Measurements from ENCODE around the gene ULK1.

ULK1 gene

DNA sequence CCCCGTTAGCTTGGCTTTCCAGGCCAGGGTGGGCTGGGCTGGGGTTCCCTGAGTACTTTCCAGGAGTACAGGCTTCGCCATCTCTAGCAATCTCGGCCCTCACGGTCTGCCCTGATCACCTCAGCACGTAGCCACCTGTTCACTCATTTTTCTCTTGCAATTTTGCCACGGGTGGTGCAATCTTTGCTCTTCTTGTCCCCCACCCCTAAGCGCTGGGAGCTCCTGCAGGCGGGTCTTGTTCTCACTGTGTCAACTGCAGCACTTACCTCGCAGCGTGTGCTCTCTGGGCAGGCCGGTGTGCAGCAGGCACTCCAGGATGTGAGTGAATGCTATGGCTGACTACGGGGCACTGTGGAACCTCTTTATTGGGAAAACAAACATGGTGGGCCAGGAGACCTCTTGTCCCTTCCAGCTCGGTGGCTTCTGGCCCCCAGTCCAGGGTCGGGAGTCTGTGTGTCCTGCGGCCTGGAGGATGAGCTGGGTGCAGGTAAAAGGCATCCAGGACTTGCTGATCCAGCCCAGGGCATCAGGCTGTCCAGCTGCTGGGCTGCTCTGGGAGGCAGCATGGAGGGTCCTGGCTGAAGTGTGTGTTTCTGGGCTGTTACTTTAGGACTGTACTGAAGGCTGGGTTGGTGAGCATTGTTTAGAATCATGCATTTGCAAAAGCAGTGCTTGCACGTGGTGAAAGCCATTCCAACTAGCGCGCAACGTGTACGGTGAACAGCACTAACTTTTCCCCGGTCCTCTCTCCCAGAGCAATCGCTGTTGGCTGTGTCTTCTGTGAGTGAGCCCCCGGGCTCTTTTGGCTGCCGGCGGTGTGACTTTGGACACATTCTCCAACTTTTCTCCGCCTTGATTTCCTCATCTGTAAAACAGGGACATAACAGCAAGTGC, 1.5 kb upstream of the ULK1 start:
- DNase-seq (ENCODE audit: low read depth): no peak

DNA sequence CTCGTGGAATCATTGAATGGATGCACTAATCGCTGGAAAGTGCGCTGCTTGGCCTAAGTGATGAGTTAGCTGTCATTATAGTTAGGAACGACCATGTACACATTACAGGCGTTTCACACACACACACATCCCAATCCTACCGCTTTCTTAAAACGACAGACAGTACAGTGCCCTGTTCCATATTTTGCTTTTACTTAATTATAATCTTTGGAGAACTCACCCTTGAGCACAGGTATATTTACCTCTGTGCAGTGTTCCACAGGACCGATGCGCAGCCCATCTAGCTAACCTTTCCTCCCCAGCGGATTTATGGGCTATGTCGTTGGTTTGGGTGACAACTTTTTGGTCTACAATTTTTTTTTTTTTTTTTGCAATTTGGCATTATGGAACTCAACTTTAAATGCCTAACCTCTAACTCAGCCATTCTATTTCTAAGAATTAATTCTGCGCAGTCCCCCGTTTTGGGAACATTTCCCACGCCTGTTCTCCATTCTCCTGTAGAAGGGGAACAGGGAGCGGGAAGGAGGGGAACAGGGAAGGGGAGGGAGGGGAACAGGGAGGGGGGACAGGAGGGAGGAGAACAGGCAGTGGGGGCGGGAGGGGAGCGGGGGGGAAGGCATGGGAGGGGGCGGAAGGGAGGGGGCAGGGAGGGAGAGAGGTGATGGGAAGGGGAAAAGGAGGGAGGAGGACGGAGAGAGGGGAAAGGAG, 663 bp upstream of the ULK1 start:
- no peak for DNase-seq (ENCODE audit: low read depth)

DNA sequence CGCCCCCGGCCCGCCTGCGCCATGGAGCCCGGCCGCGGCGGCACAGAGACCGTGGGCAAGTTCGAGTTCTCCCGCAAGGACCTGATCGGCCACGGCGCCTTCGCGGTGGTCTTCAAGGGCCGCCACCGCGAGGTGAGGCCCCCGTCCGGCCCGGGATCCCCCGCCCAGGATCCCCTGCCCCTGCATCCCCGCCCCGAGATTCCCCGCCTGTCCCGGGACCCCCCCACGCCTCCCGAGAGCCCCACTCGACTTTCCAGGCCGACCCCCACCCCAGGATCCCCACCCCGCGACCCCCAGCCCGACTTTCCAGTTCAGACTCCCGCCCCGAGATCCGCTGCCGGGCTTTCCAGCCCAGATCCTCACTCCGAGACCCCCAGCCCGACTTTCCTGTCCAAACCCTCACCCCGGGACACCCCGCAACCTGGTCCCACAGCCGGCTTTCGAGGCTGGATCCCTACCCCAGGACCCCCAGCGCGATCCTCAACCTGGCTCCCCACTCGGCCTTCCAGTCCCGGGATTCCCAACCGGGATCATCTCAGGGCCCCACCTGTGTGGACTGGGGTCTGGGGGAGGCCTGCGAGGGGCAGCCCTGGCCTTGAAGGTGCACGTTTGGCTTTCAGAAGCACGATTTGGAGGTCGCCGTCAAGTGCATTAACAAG, 688 bp downstream of the ULK1 start:
- no peak for DNase-seq (ENCODE audit: low read depth)

DNA sequence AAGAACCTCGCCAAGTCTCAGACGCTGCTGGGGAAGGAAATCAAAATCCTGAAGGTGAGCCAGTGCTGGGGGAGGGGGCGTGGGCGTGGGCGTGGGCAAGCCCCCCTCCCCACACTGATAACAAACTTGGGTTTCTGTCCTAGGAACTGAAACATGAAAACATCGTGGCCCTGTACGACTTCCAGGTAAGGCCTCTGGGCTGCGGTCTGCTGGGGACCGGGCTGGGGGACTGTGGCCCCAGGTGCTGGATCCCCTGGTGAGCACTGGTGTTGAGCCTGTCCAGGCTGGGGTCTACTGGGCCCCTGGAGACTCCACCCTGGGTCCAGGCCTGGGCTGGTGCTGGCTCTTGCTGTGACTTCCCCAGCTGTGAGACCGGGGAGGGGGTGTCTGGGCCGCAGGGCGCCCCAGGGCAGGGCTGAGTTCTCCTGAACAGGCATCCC, 1.2 kb downstream of the ULK1 start:
- no peak for DNase-seq (ENCODE audit: low read depth)

DNA sequence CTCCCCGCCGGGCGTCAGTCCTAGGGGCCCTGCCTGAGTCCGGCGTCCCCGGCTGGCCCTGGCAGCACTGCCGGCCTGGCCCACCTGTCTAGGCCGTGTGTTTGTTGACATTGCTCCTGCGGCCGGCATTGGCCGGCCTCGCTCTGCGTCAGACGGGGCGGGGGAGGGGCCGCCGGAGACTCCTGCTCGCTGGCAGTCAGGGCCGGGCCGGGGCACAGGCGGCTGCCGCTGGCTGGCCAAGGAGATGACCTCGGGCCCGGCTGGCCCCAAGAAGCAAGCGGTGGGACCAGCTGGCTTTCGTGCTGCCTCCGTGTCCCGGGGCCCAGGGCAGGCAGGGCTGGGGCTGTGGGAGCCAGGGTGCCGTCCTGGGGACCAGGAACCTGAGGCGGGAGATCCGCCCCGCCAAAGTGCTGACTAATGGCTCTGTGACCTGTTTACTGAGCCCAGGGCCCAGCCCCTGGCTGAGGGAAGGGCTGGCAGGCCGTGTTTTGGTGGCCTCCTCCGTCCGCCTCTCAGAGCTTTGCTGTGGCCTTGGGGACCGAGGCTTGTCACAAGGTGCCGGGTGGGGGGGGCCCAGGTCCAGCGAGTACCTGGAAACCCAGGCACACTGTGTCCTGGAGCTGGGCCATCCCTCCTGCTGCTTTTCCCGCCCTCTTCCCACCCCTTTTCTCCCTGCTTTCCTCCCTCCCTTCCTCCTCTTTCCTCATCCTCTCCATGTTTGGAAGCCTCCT, 1.8 kb downstream of the ULK1 start:
- peak; percentile 51 for DNase-seq (ENCODE audit: low read depth)

DNA sequence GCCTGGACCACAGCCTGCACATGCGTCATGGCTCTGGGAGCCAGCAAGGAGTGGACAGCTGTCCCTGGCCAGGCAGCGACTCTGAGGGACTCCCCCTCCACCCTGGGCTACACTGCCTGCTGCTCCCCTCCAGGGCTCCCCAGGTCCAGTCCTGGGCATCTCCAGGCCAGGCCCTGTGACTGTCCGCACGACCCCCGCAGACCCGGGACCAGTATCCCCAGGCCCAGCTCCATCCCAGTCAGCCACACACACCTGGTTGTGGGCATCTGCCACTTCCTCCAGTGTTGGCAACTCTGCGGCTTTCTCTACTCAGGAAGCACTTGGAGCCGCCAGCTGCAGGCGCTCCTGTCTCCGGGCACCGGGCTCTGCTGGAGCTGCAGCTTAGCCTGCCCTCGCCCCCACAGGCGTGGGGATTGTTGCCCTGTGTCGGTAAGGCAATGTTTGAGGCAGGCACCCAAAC, 2.4 kb downstream of the ULK1 start:
- no peak for DNase-seq (ENCODE audit: low read depth)

DNA sequence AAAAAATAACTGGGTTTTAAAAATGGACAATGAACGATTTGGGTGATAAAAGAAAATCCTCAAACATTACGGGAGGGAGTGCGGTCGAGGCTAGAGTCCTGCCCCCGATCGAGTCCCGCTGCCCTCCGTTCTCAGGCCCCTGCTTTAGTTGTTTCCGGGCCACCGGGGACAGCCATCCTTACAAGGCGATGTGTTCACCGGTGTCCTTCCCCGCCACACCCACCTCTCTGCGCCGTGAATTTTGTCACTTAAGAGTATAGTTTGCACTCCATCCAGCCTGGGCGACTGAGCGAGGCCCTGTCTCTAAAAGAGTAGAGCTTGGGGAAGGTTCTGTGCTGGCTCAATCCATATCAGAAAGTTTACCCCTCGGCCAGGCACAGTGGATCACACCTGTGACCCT, 2.9 kb downstream of the ULK1 start:
- DNase-seq (ENCODE audit: low read depth): no peak

DNA sequence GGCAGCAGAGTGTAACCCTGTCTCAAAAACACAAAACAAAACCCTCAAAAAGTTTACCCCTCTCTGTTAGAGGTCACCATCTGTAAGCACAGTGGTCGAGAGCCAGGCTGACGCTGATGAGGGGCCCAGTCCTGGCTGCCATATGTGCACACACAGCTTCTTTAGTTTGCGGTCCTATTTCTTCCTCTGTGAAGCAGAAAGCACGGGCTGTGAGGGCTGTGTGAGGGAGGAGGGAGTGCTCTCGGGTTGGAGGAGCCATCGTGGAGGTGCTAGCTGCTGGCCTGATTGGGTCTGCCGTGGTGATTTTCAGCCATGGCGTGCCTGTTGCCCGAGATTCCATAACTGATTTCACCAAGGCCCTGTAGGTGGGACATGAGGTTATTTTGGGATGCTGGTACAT, 3.5 kb downstream of the ULK1 start:
- DNase-seq (ENCODE audit: low read depth): no peak

DNA sequence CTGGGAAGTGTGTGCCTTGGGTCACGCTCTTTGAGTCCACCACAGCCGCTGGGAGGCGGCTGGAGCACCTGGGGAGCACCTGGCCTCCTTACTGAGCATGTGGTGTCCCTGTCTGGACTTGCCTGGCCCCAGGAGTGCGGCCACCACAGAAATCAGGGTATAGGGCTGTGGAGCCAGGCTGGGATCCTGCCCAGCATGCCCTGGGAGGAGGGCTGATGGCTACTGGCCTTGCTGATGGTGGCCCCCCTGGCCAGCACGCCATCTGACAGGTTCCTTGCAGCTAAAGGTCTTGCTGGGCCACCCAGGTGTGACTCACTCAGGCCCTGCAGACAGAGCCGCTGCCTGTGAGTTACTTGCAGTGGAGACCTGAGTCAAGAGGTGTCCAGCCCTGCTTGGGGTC, 6.0 kb downstream of the ULK1 start:
- DNase-seq (ENCODE audit: low read depth): no peak

DNA sequence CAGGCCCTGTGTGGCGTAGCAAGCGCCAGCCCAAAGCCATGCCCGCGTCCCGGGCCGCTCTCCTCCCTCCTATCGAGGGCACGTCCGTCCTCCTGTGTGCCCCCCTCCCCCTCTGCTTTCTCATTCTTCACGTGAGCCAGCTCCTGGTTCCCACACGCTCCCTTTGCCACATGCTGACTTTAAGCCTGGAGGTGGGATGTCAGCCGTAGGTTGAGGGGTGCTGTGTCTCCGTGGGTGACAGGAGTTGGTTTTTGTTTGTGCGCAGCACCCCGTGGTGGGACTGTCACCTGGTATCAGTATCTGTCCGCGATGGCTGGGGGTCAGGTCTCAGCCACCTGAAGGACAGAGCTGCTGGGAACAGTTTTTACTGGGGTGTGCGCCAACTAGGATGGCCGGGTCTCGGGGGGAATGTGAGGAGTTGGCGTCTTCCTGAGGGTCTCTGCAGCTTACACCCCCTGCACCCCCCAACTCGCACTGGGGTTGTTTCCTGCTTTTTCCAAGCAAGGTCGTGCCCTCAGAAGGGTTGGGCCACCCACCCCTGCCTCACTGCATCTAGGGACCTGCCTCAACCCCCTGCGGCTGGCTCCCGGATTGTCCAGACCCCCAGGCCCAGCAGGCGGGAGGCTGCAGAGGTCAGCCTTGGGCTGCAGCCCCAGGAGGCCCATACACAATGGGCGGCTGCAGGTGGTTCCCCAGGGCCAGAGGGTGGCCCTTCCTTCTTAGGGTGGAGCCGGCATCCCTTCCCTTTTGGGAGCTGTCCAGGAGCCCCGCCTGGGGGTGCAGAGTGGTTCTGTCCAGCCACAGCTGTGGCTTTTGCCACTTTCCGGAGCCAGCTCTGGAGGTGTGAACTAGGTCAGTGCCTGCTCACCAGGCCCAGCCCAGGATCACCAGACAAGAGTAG, 7.3 kb downstream of the ULK1 start:
- DNase-seq (ENCODE audit: low read depth): no peak

DNA sequence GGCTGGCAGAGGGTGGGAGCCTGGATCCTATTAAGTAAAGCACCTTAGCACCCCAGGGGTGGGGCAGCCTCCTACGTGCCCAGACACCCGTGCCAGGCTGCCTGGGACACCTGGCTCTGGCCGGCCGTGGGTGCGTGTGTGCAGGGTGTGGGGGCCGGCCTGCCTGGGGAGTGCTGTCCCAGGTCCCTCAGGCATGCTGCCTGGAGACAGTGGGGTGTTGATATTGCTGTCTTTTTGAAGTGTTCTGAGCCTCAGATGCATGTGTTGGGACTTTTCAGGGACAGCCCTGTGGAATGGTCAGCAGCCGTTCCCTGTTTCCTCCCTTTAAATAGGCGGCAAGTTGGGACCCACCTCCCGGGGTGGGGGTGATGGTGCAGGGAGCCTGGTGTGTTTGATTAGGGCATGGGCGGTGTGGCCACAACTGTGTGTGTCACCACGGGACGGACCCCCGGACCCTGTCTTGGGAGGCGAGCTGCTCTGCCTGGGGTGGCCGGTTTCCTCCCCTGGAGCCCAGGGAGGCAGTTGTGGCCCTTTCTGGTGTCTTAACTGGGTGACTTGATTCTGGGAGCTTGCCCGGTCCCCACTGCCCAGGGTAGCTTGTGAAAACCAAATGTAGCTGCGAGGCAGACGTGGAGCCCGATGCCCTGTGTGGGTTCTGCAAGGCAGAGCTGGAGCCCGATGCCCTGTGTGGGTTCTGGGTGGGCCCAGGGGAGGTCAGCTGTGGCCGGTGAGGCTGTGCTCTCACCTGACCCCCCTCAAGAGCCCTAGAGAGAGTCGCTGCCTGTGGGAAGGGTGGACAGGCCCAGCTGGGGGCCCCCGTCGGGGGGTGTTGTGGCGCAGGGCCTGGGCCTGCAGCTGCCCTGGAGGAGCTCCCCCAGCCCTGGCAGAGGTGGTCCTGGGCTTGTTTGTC, 8.2 kb downstream of the ULK1 start:
- no peak for DNase-seq (ENCODE audit: low read depth)

DNA sequence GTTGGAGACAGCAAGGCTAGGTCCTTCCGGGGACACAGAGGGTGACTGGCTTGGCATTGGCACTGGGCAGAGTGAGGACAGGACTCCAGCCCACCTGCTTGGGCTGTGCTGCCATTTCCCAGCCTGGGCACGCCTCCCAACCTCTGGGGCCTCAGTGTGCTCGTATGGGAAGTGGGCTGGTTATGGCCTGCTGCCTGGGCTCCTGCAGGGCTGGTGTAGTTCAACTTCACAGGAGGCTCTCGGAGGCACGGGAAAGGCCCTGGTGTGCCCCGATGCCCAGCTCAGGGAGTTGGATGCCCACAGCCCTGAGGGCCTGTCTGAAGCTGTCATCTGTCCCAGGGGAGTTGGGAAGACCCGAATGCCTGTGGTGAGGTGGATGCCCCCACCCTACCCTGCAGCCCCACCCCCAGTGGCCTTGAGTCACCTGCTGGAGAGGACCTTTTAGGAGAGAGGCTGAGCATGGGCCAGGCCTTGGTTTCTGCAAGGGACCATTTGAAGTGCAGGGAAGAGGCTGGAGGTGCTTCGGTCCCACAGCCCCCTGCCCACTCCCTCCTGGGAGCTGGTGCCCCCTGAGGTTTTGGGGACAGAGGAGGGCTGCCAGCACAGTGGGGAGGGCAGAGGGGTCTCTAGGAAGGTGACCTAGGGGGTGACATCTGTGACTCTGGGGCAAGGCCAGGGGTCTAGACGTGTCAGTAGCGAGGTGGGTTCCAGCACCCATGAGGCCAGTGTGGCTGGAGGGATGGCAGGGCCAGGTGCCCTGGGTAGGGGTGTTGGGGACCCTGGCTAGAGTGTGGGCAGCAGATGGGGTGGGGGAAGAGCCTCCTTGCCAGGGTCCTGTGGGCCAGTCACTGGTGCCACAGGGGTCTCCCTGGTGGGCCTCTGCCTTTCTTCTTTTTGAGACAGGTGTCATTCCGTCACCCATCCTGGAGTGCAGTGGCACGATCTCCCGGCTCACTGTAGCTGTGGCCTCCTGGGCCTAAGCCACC, 9.1 kb downstream of the ULK1 start:
- DNase-seq (ENCODE audit: low read depth): no peak

DNA sequence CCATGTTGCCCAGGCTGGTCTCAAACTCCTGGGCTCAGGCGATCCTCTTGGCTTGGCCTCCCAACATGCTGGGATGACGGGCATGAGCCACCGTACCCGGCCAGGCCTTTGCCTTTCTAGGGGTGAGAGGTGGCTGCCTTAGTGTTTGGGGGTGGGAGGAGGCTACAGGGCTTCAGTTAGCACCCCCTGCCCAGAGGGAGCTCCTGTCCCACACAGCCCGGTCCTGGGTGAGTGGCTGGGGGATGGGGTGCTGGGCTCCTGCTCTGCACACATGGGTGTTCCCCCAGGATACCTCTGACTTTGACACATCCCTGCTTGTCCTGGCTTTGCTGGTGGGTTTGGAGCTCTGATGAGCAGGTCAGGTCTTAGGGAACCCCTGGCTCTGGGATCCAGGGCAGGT, 9.9 kb downstream of the ULK1 start:
- no peak for DNase-seq (ENCODE audit: low read depth)

DNA sequence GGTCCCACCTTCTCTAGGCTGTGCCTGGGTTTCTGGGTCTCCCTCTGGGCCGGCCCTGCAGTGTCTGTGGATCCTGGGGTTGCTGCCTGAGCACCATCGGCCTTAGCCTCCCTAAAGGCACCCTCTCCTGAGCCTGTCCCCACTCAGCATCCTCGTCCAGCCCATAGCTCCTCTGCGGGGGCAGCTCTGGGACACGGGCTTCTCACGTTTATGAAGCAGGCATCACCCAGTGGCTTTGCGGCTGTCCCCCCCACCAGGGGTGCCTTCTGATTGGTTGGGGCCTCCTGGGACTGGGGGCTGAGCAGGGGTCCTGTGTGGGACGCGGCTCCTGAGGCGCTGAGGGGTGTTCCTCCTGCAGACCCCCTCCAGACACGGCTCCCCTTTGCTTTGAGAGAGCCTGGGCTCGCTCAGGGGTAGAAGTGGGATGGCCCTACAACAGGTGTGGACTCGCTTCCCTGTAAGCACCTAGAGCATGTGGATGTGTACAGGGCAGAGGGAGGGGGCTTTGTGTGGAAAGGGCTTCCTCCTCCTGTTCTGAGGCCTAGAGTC, 10.7 kb downstream of the ULK1 start:
- no peak for DNase-seq (ENCODE audit: low read depth)

DNA sequence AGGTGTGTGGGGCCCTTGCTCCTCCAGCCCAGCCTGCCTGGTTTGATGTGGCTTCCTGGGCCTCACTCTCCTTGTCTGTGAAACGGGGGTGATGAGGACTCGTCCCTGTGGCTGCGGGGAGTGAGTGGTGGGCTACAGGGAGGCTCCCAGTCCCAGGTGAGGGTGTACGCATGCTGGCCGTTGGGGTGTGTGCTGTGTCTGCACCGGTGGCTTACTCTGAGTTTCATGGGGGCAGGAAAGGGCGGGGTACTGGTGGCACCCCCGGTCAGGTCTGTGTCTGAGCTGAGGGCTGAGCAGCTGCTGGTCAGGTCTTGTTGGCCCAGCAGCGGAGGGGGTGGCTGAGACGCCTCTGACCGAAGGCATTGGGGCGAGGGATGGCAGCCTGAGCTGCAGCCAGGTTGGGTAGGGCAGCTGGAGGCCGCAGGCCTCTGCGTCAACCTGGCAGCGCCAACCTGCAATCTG, 11.2 kb downstream of the ULK1 start:
- no peak for DNase-seq (ENCODE audit: low read depth)

DNA sequence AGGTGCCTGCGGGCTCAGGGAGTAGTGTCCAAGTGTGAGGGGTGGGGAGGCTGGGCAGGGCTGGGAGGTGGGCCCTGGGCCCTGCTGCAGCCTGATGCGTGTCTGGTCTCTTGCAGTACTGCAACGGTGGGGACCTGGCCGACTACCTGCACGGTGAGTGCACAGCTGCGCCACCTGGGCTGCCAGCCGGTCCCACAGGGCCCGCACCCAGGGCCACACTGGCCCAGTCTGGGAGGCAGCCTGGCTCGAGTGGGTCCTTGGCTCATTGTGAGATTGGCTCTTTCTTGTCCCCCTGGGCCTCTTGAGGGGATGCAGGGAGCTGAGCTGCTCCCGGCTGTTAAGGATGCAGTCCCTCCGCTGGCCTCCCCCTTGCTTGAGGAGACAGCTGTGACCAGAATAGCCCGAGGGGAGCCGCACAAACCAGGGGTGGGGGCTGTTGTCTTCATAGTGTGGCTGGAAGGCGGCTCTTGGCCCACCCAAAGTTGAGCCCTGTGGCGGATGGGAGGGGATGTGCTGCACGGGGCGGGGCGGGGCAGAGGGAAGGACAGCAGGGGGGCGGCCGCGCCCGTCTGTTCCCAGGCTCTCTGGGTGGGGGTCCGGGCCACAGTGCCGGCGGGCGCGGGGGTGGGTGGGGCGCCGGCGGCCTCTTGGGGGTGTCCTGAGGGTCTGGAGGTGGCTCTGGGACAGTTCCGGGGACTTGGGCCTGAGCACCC, 13.1 kb downstream of the ULK1 start:
- DNase-seq (ENCODE audit: low read depth): no peak
